Neural progenitor cell (in vitro differentiated cells): ENCODE measurements around the gene MCCC2.

Source experiments
- EZH2 ChIP-seq: fragments of 200-600 bp; sonication (generic); IDR thresholded peaks from 2 replicates; pipeline ENCODE4 v1.6.1; 2017; ENCODE audit warnings: antibody characterized with exemption, mild to moderate bottlenecking, moderate library complexity
- TF ChIP-seq, protein P1 (sequence below): fragments of 200-600 bp; sonication (generic); IDR thresholded peaks from 2 replicates; pipeline ENCODE4 v1.5.1; 2017; ENCODE audit warnings: antibody characterized with exemption, mild to moderate bottlenecking

DNA sequence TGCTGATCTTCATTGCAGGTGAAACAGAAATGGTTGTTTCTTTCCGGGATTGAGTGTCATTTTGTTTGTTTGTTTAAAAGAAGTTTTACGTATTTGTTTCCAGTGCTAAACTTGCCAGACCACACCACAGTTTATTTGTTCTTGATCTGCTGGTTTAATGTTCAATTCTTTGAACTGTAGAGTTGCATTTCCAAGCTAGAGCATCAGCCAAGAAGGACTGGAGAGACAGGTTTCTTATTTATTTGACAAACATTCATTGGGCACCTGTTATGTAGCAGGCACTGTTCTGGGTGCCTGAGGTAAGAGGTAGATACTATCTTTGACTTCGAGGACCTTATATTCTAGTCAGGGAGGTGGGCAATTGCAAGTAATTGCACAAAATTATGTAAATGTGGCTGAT lies 45.0 kb downstream of the MCCC2 start:
- TF ChIP-seq, protein P1, sequence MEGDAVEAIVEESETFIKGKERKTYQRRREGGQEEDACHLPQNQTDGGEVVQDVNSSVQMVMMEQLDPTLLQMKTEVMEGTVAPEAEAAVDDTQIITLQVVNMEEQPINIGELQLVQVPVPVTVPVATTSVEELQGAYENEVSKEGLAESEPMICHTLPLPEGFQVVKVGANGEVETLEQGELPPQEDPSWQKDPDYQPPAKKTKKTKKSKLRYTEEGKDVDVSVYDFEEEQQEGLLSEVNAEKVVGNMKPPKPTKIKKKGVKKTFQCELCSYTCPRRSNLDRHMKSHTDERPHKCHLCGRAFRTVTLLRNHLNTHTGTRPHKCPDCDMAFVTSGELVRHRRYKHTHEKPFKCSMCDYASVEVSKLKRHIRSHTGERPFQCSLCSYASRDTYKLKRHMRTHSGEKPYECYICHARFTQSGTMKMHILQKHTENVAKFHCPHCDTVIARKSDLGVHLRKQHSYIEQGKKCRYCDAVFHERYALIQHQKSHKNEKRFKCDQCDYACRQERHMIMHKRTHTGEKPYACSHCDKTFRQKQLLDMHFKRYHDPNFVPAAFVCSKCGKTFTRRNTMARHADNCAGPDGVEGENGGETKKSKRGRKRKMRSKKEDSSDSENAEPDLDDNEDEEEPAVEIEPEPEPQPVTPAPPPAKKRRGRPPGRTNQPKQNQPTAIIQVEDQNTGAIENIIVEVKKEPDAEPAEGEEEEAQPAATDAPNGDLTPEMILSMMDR: no peak
- TF ChIP-seq EZH2: no peak
